VCaP (cell line): ENCODE measurements around the gene SDHAF2.
"Not testable (repeated sequence)": the region's sequence is repeated elsewhere in the genome, so short reads cannot be mapped to it uniquely, and the experiment has no call there.

Source experiments
- H3K27ac ChIP-seq: fragments of 450-650 bp; 2 replicates; pipeline ENCODE4 v1.5.1; 2017
- CTCF ChIP-seq: fragments of 450-650 bp; conservative IDR thresholded peaks from 2 replicates; pipeline ENCODE4 v1.5.1; 2017; ENCODE audit warnings: mild to moderate bottlenecking, moderate library complexity

Gene SDHAF2

GRCh38 chr11:61477126-61477525, 47.2 kb downstream of the SDHAF2 start:
- no peak overlapping the region for H3K27ac ChIP-seq
- no peak for TF ChIP-seq CTCF

- H3K27ac ChIP-seq: peak overlapping the region; percentile 19; the same call in 1 of the 2 replicates
- TF ChIP-seq CTCF: peak; percentile 88
These were observed 47.8 kb downstream of the SDHAF2 start for GRCh38 chr11:61477727-61478148.

GRCh38 chr11:61479360-61480058, 49.6 kb downstream of the SDHAF2 start:
- not testable (repeated sequence) for H3K27ac ChIP-seq

GRCh38 chr11:61480261-61480993, 50.5 kb downstream of the SDHAF2 start:
- TF ChIP-seq CTCF: no peak
- no peak overlapping the region for H3K27ac ChIP-seq

- no peak overlapping the region for H3K27ac ChIP-seq
- TF ChIP-seq CTCF: no peak
These were observed 51.0 kb downstream of the SDHAF2 start for GRCh38 chr11:61480994-61481335.

GRCh38 chr11:61481806-61482205, 51.9 kb downstream of the SDHAF2 start:
- no peak overlapping the region for H3K27ac ChIP-seq
- TF ChIP-seq CTCF: no peak

- peak; percentile 43 for TF ChIP-seq CTCF
These were observed 52.6 kb downstream of the SDHAF2 start for GRCh38 chr11:61482513-61482912.

GRCh38 chr11:61484541-61484940, 54.6 kb downstream of the SDHAF2 start:
- H3K27ac ChIP-seq: no peak overlapping the region
- TF ChIP-seq CTCF: no peak

More at GRCh38 chr11:61482513-61482912, 52.6 kb downstream of the SDHAF2 start:
- no peak overlapping the region for H3K27ac ChIP-seq
